MM.1S (cell line): ENCODE data around the gene COP1.

Source experiments
- DNase-seq: peaks from one replicate; pipeline ENCODE4 v3.0.0-alpha.2; 2015
- H2AFZ ChIP-seq: fragments of 300-600 bp; sonication (generic); 2 replicates; pipeline ENCODE4 v1.6.0; 2016; ENCODE audit warnings: antibody characterized with exemption, low read length
- H3F3A ChIP-seq: fragments of 300-600 bp; sonication (generic); 2 replicates; pipeline ENCODE4 v1.6.1; 2016; ENCODE audit warnings: mild to moderate bottlenecking, antibody characterized with exemption, low read length, moderate library complexity, mixed read lengths; ENCODE audit not compliant: insufficient read depth
- H3K27ac ChIP-seq: fragments of 300-600 bp; sonication (generic); 2 replicates; pipeline ENCODE4 v1.5.1; 2016; ENCODE audit warnings: mild to moderate bottlenecking, low read length
- H3K27me3 ChIP-seq: fragments of 300-600 bp; sonication (generic); replicated peaks from 2 replicates; pipeline ENCODE4 v1.6.0; 2016; ENCODE audit warnings: low read length; ENCODE audit not compliant: insufficient read depth
- H3K36me3 ChIP-seq: fragments of 300-600 bp; sonication (generic); replicated peaks from 2 replicates; pipeline ENCODE4 v1.6.1; 2016; ENCODE audit warnings: mild to moderate bottlenecking, low read length, mixed read lengths; ENCODE audit not compliant: insufficient read depth
- H3K4me1 ChIP-seq: fragments of 300-600 bp; sonication (generic); 2 replicates; pipeline ENCODE4 v1.6.1; 2016; ENCODE audit warnings: low read length, mixed read lengths
- H3K4me2 ChIP-seq: fragments of 300-600 bp; sonication (generic); 2 replicates; pipeline ENCODE4 v1.6.0; 2016; ENCODE audit warnings: low read depth, low read length
- H3K4me3 ChIP-seq: fragments of 300-600 bp; sonication (generic); 2 replicates; pipeline ENCODE4 v1.5.1; 2016; ENCODE audit warnings: low read length, mixed read lengths
- H3K79me2 ChIP-seq: fragments of 300-600 bp; sonication (generic); 2 replicates; pipeline ENCODE4 v1.6.1; 2016; ENCODE audit warnings: mixed run types, low read length, mixed read lengths
- H3K9ac ChIP-seq: fragments of 300-600 bp; sonication (generic); 2 replicates; pipeline ENCODE4 v1.6.1; 2016; ENCODE audit warnings: low read length, mixed read lengths
- H3K9me2 ChIP-seq: fragments of 300-600 bp; sonication (generic); replicated peaks from 2 replicates; pipeline ENCODE4 v1.6.1; 2016; ENCODE audit warnings: mild to moderate bottlenecking, low read length, mixed read lengths; ENCODE audit not compliant: insufficient read depth
- H3K9me3 ChIP-seq: fragments of 300-600 bp; sonication (generic); replicated peaks from 2 replicates; pipeline ENCODE4 v1.6.1; 2016; ENCODE audit warnings: mild to moderate bottlenecking, low read length, mixed read lengths; ENCODE audit not compliant: insufficient read depth
- H4K20me1 ChIP-seq: fragments of 300-600 bp; sonication (generic); 2 replicates; pipeline ENCODE4 v1.6.1; 2016; ENCODE audit warnings: mild to moderate bottlenecking, low read length, moderate library complexity, mixed read lengths; ENCODE audit not compliant: insufficient read depth
- CTCF ChIP-seq: fragments of 300-600 bp; sonication (generic); IDR thresholded peaks from 2 replicates; pipeline ENCODE4 v1.5.1; 2016; ENCODE audit warnings: antibody characterized with exemption, low read length, mixed read lengths
- EZH2 ChIP-seq: fragments of 300-600 bp; sonication (generic); optimal IDR thresholded peaks from 2 replicates; pipeline ENCODE3; 2017; ENCODE audit warnings: low read depth, mild to moderate bottlenecking, antibody characterized with exemption, low read length, mixed read lengths
- EZH2phosphoT487 ChIP-seq: fragments of 300-600 bp; sonication (generic); IDR thresholded peaks from 2 replicates; pipeline ENCODE4 v1.6.1; 2018; ENCODE audit warnings: antibody characterized with exemption, low read length

Gene COP1

GRCh38 chr1:176049582-176049981, 157.5 kb downstream of the COP1 start:
- no peaks in the 10 kb centered on the region for H3F3A ChIP-seq
- H3K4me3 ChIP-seq, result no peak overlapping the region
- no peak overlapping the region for H2AFZ ChIP-seq
- H3K27ac ChIP-seq, result no peak overlapping the region
- no peaks in the 10 kb centered on the region for H4K20me1 ChIP-seq
- no peaks in the 10 kb centered on the region for H3K36me3 ChIP-seq
- H3K27me3 ChIP-seq, result no peaks in the 10 kb centered on the region
- DNase-seq, result no peak
- H3K4me2 ChIP-seq, result no peak overlapping the region
- H3K9me3 ChIP-seq, result no peaks in the 10 kb centered on the region
- H3K9ac ChIP-seq, result no peak overlapping the region
- H3K9me2 ChIP-seq, result no peaks in the 10 kb centered on the region
- H3K79me2 ChIP-seq, result no peaks in the 10 kb centered on the region
- H3K4me1 ChIP-seq, result no peaks in the 10 kb centered on the region
- TF ChIP-seq EZH2phosphoT487 (no peak), EZH2 (no peak), CTCF (no peak)

DNA sequence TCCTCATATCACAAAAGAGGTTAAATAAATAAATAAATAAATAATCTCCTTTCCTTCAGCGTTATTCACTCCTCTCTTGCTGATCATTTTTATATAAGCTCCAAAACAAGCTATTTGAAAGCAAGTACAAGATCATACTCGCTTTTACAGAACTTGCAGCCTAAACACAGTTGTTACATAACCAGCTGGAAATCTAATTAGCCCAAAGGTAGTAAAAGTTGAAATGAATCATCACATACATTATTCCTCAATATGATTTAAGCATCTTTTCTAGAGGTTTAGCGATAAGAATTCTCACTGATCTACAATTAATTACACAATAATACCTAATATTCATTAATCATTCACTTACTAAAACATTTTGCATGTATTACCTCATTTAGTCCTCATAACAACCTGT, 160.2 kb downstream of the COP1 start:
- Histone ChIP-seq H3K36me3 (no peaks in the 10 kb centered on the region), H3K9me2 (no peaks in the 10 kb centered on the region), H3K27ac (no peak overlapping the region), H3K9me3 (no peaks in the 10 kb centered on the region), H3K4me1 (no peaks in the 10 kb centered on the region), H3K4me2 (no peak overlapping the region), H3K27me3 (no peaks in the 10 kb centered on the region), H3K4me3 (no peak overlapping the region), H3F3A (no peaks in the 10 kb centered on the region), H3K9ac (no peak overlapping the region), H2AFZ (no peak overlapping the region), H4K20me1 (no peaks in the 10 kb centered on the region), H3K79me2 (no peaks in the 10 kb centered on the region)
- TF ChIP-seq EZH2 (no peak), CTCF (no peak), EZH2phosphoT487 (no peak)
- no peak for DNase-seq

DNA sequence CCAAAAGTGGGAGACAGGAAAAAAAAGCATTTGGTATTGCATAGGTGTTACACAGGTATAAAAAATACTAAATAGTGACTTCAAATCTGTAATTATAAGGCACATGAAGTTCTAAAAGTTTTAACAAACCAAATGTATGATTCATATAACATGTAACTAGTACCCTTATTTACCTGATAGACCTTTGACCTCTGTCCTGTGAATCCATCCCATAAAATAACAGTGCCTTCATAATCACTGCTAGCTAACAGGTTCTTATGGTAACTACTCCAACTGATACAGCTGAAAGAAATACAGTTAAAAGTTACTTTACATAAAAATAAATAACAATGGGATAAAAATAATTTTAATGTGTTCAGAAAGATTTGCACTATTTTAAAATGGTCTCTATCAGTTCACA, 163.5 kb downstream of the COP1 start:
- H3K4me2 ChIP-seq, result no peak overlapping the region
- no peaks in the 10 kb centered on the region for H3K27me3 ChIP-seq
- H3K4me1 ChIP-seq, result no peaks in the 10 kb centered on the region
- H2AFZ ChIP-seq, result no peak overlapping the region
- no peak for DNase-seq
- H3F3A ChIP-seq, result no peaks in the 10 kb centered on the region
- H4K20me1 ChIP-seq, result no peaks in the 10 kb centered on the region
- TF ChIP-seq EZH2 (no peak), CTCF (no peak), EZH2phosphoT487 (no peak)
- H3K4me3 ChIP-seq, result no peak overlapping the region
- no peak overlapping the region for H3K9ac ChIP-seq
- no peak overlapping the region for H3K27ac ChIP-seq
- no peaks in the 10 kb centered on the region for H3K79me2 ChIP-seq
- H3K36me3 ChIP-seq, result no peaks in the 10 kb centered on the region
- H3K9me3 ChIP-seq, result no peaks in the 10 kb centered on the region
- no peaks in the 10 kb centered on the region for H3K9me2 ChIP-seq
